Keratinocyte (primary cell): ENCODE data around the gene NEUROG1. TPM values are rescaled to one million over a fixed set of nuclear protein-coding genes. Genes with fewer than 3 reads are reported as not detected.
A peak's percentile ranks its signal among the peaks of the same experiment; 100 is the strongest.

Experiments used
- DNase-seq: peaks from one replicate; pipeline ENCODE4 v3.0.0-alpha.2; 2011; ENCODE audit warnings: low read depth, missing footprints, low spot score
- FAIRE-seq: peaks from 2 replicates; lab custom pipeline; 2011; peaks lifted over from hg19 to GRCh38; lab: Jason Lieb, UNC
- H2AFZ ChIP-seq: 2 replicates; pipeline ENCODE4 v1.6.0; 2012; ENCODE audit warnings: low read length, control low read depth, inconsistent platforms; ENCODE audit not compliant: control insufficient read depth
- H3K27ac ChIP-seq: 2 replicates; pipeline ENCODE4 v1.5.1; 2011; ENCODE audit warnings: low read length; ENCODE audit not compliant: control insufficient read depth, insufficient read depth
- H3K27me3 ChIP-seq: 3 replicates; pipeline ENCODE4 v1.6.0; 2011; ENCODE audit warnings: low read length; ENCODE audit not compliant: control insufficient read depth, insufficient read depth; ENCODE audit errors: extremely low read depth
- H3K36me3 ChIP-seq, 2 experiments: 2 replicates in 1 of 2; 3 replicates in 1 of 2; pipeline ENCODE4 v1.5.1; 2011; ENCODE audit warnings: low read length in 2 of 2, mild to moderate bottlenecking in 1 of 2; ENCODE audit not compliant: control insufficient read depth in 2 of 2, insufficient read depth in 2 of 2; ENCODE audit errors: extremely low read depth in 1 of 2
- H3K4me1 ChIP-seq: 3 replicates; pipeline ENCODE4 v1.5.1; 2011; ENCODE audit warnings: low read length; ENCODE audit not compliant: control insufficient read depth, insufficient read depth; ENCODE audit errors: extremely low read depth
- H3K4me2 ChIP-seq: 3 replicates; pipeline ENCODE4 v1.6.0; 2011; ENCODE audit warnings: low read depth, low read length; ENCODE audit not compliant: control insufficient read depth, insufficient read depth; ENCODE audit errors: extremely low read depth
- H3K4me3 ChIP-seq, 3 experiments: fragments of 200-600 bp in 1 of 3; sonication (generic) in 1 of 3; 2 replicates in 2 of 3; 3 replicates in 1 of 3; pipeline ENCODE4 v1.5.1; 2011 to 2016; ENCODE audit warnings: low read length in 3 of 3, mild to moderate bottlenecking in 3 of 3, control low read depth in 2 of 3, inconsistent platforms in 1 of 3, low read depth in 1 of 3, mixed read lengths in 1 of 3, mixed run types in 1 of 3, moderate library complexity in 1 of 3; ENCODE audit not compliant: control insufficient read depth in 2 of 3, insufficient read depth in 2 of 3; ENCODE audit errors: extremely low read depth in 1 of 3
- H3K79me2 ChIP-seq: 2 replicates; pipeline ENCODE4 v1.6.0; 2012; ENCODE audit warnings: low read length; ENCODE audit not compliant: control insufficient read depth, insufficient read depth
- H3K9ac ChIP-seq: 3 replicates; pipeline ENCODE4 v1.6.0; 2011; ENCODE audit warnings: low read length; ENCODE audit not compliant: control insufficient read depth, insufficient read depth; ENCODE audit errors: extremely low read depth
- H3K9me1 ChIP-seq: 3 replicates; pipeline ENCODE4 v1.6.0; 2011; ENCODE audit warnings: low read length; ENCODE audit not compliant: control insufficient read depth, insufficient read depth; ENCODE audit errors: extremely low read depth
- H3K9me3 ChIP-seq: 2 replicates; pipeline ENCODE4 v1.5.1; 2012; ENCODE audit warnings: low read depth, low read length; ENCODE audit not compliant: control insufficient read depth
- H4K20me1 ChIP-seq: 3 replicates; pipeline ENCODE4 v1.6.0; 2011; ENCODE audit warnings: low read length; ENCODE audit not compliant: control insufficient read depth, insufficient read depth; ENCODE audit errors: extremely low read depth
- EZH2 ChIP-seq: IDR thresholded peaks from one replicate; pipeline ENCODE4 v1.6.1; 2012; ENCODE audit warnings: inconsistent platforms, mild to moderate bottlenecking, low read length, moderate library complexity
- dilution Hi-C: fragments of 300-500 bp; cut with MboI; formaldehyde crosslinking; loops from one replicate; pipeline ENCODE4 v1.7.0; 2020; ENCODE audit warnings: low sequenced_read_pairs; ENCODE audit not compliant: extremely low pct_ligation_motif_present
- polyA plus RNA-seq, 5 experiments: library from polyadenylated mRNA; depleted of rRNA in 3 of 5; stranded (reverse) in 3 of 5; stranded (forward) in 1 of 5; unstranded in 1 of 5; fragments of >200 nt; gene quantifications; 1 replicate in 1 of 5; 2 replicates in 3 of 5; 3 replicates in 1 of 5; pipeline versions ENCODE4 v1.2.1 to v1.2.3, GENCODE V29; 2011 to 2012; ENCODE audit warnings: missing spikeins in 2 of 5, low read depth in 1 of 5, low replicate concordance in 1 of 5
- TF ChIP-seq, protein P1 (sequence below), 3 experiments: IDR thresholded peaks in 1 of 3; conservative IDR thresholded peaks in 1 of 3; optimal IDR thresholded peaks in 1 of 3; 2 replicates in 2 of 3; 3 replicates in 1 of 3; pipeline versions ENCODE3 to v1.5.1; 2011; ENCODE audit warnings: low read length in 3 of 3, mild to moderate bottlenecking in 3 of 3, moderate library complexity in 2 of 3, control low read depth in 1 of 3, inconsistent platforms in 1 of 3; ENCODE audit not compliant: insufficient read depth in 2 of 3; ENCODE audit errors: extremely low read depth in 1 of 3

Gene NEUROG1
- polyA plus RNA-seq, 1 donor (not counting 4 experiments of a cell fraction or from before 2014, with no cell fraction given) = not detected

DNA sequence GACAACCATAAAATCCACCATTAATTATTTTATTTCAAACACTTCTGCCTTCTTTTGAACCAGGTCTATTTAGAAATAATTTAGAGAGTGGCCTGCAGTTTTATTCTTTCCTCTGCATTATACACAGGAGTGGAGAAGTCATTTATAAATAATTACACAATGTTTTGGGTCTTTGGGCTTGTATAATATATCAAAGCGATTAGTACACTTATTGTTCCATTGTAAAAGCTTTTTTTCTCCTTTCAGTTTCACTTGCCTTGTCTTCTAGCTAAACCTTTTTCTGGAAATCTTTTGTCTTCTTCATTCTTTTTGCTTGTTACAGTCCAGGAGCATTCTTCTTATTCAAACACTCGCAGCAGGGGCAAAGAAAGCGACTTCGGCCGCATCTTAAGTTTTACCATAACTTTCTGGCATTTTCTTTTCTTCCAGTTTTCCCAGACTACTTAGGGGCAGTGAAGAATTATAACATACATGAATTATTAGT is 7.3 kb upstream of the NEUROG1 start:
- Histone ChIP-seq H4K20me1 (no peaks in the 10 kb centered on the region), H3K9me1 (no peaks in the 10 kb centered on the region), H3K27me3 (peaks cover 71% of the 10 kb centered on the region), H3K79me2 (no peaks in the 10 kb centered on the region), H3K36me3 (no peaks in the 10 kb centered on the region), H3K4me2 (peak overlapping the region; percentile 79), H3K9me3 (no peaks in the 10 kb centered on the region), H3K4me3 (no peak overlapping the region), H3K9ac (no peak overlapping the region), H3K4me1 (peaks cover 4% of the 10 kb centered on the region), H2AFZ (no peak overlapping the region), H3K27ac (no peak overlapping the region)
- TF ChIP-seq, protein P1, sequence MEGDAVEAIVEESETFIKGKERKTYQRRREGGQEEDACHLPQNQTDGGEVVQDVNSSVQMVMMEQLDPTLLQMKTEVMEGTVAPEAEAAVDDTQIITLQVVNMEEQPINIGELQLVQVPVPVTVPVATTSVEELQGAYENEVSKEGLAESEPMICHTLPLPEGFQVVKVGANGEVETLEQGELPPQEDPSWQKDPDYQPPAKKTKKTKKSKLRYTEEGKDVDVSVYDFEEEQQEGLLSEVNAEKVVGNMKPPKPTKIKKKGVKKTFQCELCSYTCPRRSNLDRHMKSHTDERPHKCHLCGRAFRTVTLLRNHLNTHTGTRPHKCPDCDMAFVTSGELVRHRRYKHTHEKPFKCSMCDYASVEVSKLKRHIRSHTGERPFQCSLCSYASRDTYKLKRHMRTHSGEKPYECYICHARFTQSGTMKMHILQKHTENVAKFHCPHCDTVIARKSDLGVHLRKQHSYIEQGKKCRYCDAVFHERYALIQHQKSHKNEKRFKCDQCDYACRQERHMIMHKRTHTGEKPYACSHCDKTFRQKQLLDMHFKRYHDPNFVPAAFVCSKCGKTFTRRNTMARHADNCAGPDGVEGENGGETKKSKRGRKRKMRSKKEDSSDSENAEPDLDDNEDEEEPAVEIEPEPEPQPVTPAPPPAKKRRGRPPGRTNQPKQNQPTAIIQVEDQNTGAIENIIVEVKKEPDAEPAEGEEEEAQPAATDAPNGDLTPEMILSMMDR (optimal IDR thresholded peaks at IDR 0.05 in 1 of 3, IDR thresholded peaks at IDR 0.05 in 1 of 3, conservative IDR thresholded peaks at IDR 0.05 in 1 of 3; ENCODE audit: extremely low read depth in 1 of 3, insufficient read depth in 2 of 3, low read length in 3 of 3) = no peak
- FAIRE-seq (no peak), DNase-seq (no peak)
- dilution Hi-C loops = no loop called here

DNA sequence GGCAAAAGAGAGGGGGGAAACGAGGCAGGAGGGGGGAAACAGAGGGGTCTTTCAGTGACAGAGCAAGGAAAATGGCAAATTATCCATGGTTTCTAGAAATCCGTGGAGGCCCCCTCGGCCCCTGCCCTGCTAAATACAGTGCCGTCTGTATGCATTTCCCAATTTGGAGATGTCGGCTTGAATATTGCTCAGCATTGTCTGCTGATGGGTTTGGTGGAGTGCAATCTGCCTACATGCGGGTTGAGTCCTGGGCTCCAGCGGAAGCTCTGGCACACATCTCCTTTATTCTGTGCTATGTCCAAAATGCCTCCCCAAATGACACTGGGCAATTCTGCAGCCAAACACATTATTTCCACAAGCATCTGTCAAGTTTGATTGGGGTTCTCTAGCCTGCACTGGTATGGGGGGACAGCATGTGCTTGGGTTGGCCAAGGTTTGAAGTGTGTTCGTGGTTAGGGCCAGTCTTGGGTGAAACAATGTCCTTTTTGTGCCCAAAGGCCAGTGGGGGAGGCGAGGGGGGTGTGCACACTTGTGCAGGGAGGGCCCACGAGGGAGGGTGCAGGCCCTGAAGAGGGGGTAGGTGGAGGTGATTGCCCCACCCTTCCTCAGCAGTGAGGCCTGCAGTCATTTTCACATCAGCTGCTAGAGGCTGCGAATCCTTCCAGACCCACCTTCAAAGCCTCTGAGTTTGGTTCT is 6.2 kb upstream of the NEUROG1 start:
- Histone ChIP-seq H3K27me3 (peaks cover 69% of the 10 kb centered on the region), H3K4me2 (no peak overlapping the region)
- FAIRE-seq = no peak

More for the DNA sequence above, 6.2 kb upstream of the NEUROG1 start:
- no peak overlapping the region for H3K4me3 ChIP-seq
- H3K9me1 ChIP-seq = no peaks in the 10 kb centered on the region
- no peak overlapping the region for H3K9ac ChIP-seq
- no peaks in the 10 kb centered on the region for H4K20me1 ChIP-seq
- no peak for DNase-seq
- no peaks in the 10 kb centered on the region for H3K79me2 ChIP-seq
- no peaks in the 10 kb centered on the region for H3K9me3 ChIP-seq
- TF ChIP-seq, protein P1 (optimal IDR thresholded peaks at IDR 0.05 in 1 of 3, IDR thresholded peaks at IDR 0.05 in 1 of 3, conservative IDR thresholded peaks at IDR 0.05 in 1 of 3; ENCODE audit: extremely low read depth in 1 of 3, insufficient read depth in 2 of 3, low read length in 3 of 3) = no peak
- TF ChIP-seq EZH2 = no peak
- no peak overlapping the region for H2AFZ ChIP-seq
- dilution Hi-C loops = no loop called here
- H3K27ac ChIP-seq = no peak overlapping the region
- H3K4me1 ChIP-seq = peaks cover 4% of the 10 kb centered on the region
- H3K36me3 ChIP-seq = no peaks in the 10 kb centered on the region
